ENCODE results near the gene PLD4.

PLD4 gene

DNA sequence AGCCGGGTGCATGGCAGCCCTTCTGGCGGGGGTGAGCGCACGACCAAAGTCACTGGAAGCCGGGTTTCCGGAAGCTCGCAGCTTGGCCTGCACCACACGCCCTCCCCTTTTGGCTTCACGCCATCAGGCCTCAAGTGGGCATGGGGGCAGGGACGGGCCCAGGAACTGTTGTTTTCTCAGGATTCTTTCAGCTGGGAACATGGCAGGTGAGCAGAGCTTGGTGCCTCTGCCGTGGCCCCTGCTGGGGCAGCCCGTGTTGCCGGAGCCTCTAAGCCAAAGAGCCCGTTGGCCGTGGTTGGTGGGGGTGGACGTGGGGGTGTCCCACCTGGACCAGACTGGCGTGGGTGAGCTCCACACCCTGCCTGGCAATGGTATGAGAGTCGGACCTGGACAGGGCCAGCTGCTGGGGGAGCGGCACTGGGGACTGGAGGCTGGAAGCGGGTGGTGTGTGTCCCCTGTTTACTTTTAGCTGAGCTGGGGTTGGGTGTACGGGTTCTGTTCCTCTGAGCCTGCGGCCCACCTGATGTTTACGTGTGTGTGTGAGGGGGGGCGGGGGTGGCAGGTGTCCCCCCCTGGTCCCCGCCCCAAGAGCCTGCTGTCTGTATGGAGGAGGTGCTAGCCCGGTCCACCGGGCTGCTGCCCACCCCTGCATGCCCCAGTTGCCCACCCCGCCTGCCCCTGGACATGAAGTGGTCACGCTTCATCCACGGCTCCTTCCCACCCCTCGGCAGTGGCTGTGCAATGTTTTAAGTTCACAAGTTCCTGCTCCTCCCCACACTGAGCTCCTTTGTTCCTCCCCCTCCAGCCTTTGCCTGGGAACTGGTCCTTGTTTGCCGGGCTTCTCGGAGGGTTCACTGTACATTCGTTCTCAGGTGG is 28.7 kb upstream of the PLD4 start:
- Histone ChIP-seq H3K4me3 (ENCODE audit: low read depth in 1 of 2, low read length in 1 of 2) (no peak overlapping the region), H3K27ac (no peak overlapping the region), H3K27me3 (no peaks in the 10 kb centered on the region), H3K4me1 (ENCODE audit: control insufficient read depth in 1 of 2, insufficient read depth in 1 of 2, low read depth in 1 of 2, low read length in 1 of 2) (no peaks in the 10 kb centered on the region), H3K36me3 (no peaks in the 10 kb centered on the region), H3K9me3 (no peaks in the 10 kb centered on the region)
- no peak for TF ChIP-seq CTCF (IDR thresholded peaks at IDR 0.05)

- H3K36me3 ChIP-seq: no peaks in the 10 kb centered on the region
- H3K27me3 ChIP-seq: no peaks in the 10 kb centered on the region
- H3K4me3 ChIP-seq (ENCODE audit: low read depth in 1 of 2, low read length in 1 of 2): no peak overlapping the region
- no peaks in the 10 kb centered on the region for H3K4me1 ChIP-seq (ENCODE audit: control insufficient read depth in 1 of 2, insufficient read depth in 1 of 2, low read depth in 1 of 2, low read length in 1 of 2)
- H3K9me3 ChIP-seq: no peaks in the 10 kb centered on the region
- H3K27ac ChIP-seq: no peak overlapping the region
- no peak for TF ChIP-seq CTCF (IDR thresholded peaks at IDR 0.05)
Measured at GRCh38 chr14:104897330-104898194, 27.1 kb upstream of the PLD4 start.

DNA sequence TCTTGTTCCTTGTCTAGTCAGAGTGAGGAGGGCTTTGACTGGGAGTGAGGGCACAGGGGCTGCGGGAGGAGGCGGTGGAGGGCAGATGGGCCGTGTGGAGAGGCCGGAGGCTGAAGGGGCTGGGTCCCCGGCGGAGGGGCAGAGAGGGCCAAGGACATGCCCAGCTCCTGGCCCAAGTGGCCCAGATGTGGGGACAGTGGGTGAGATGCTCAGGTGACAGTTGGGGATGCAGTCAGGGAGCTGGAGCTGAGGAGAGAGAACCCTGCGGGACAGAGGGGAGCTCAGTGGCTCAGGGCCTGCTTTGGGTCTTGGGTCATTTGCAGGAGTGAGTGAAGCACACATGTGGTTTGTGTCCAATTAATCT is 26.5 kb upstream of the PLD4 start:
- Histone ChIP-seq H3K9me3 (no peaks in the 10 kb centered on the region), H3K4me1 (ENCODE audit: control insufficient read depth in 1 of 2, insufficient read depth in 1 of 2, low read depth in 1 of 2, low read length in 1 of 2) (no peaks in the 10 kb centered on the region), H3K27ac (no peak overlapping the region), H3K27me3 (peaks cover 4% of the 10 kb centered on the region), H3K36me3 (no peaks in the 10 kb centered on the region), H3K4me3 (ENCODE audit: low read depth in 1 of 2, low read length in 1 of 2) (no peak overlapping the region)
- TF ChIP-seq CTCF (IDR thresholded peaks at IDR 0.05): no peak

GRCh38 chr14:104898870-104899510 is 25.7 kb upstream of the PLD4 start:
- no peaks in the 10 kb centered on the region for H3K9me3 ChIP-seq
- no peaks in the 10 kb centered on the region for H3K4me1 ChIP-seq (ENCODE audit: control insufficient read depth in 1 of 2, insufficient read depth in 1 of 2, low read depth in 1 of 2, low read length in 1 of 2)
- peaks cover 13% of the 10 kb centered on the region for H3K27me3 ChIP-seq
- no peak for TF ChIP-seq CTCF (IDR thresholded peaks at IDR 0.05)
- no peaks in the 10 kb centered on the region for H3K36me3 ChIP-seq
- H3K27ac ChIP-seq: no peak overlapping the region
- no peak overlapping the region for H3K4me3 ChIP-seq (ENCODE audit: low read depth in 1 of 2, low read length in 1 of 2)

DNA sequence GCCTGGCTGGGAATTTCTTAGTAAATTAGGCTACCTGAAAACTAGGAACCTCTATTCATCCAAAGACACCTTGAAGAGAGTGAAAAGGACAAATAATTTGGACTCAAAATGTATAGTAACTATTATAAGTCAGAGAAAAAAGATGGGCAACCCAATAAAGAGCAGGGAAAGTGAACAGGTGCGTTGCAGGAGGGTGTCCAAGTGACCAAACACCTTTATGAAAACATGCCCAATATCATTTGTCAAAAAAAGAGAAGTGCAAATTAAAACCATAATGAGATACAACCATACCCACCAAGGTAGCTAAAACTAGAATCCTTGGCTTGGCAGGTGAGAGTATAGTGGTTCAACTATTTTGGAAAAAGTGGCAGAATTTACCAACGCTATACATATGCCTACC is 24.9 kb upstream of the PLD4 start:
- Histone ChIP-seq H3K4me3 (ENCODE audit: low read depth in 1 of 2, low read length in 1 of 2) (no peak overlapping the region), H3K4me1 (ENCODE audit: control insufficient read depth in 1 of 2, insufficient read depth in 1 of 2, low read depth in 1 of 2, low read length in 1 of 2) (no peaks in the 10 kb centered on the region), H3K36me3 (no peaks in the 10 kb centered on the region), H3K27me3 (peaks cover 20% of the 10 kb centered on the region), H3K27ac (no peak overlapping the region), H3K9me3 (no peaks in the 10 kb centered on the region)
- TF ChIP-seq CTCF (IDR thresholded peaks at IDR 0.05): no peak

Data from neutrophil (primary cell).